DND-41 (cell line): Measurements from ENCODE around the gene DLG1.
A peak's percentile ranks its signal among the peaks of the same experiment; 100 is the strongest.

Experiments used
- ATAC-seq: fragments of 200-7000 bp; cut with Tn5 transposase; 3 replicates; pipeline ENCODE4 v1.9.1; 2021; ENCODE audit warnings: low read depth; ENCODE audit not compliant: insufficient read depth
- DNase-seq: peaks from one replicate; pipeline ENCODE4 v3.0.0-alpha.2; 2020
- H2AFZ ChIP-seq: 2 replicates; pipeline ENCODE4 v1.6.0; 2012; ENCODE audit warnings: low read depth, low read length
- H3K27ac ChIP-seq: 2 replicates; pipeline ENCODE4 v1.5.1; 2012; ENCODE audit warnings: low read length, inconsistent platforms
- H3K27me3 ChIP-seq: fragments of 200-600 bp; sonication (generic); 2 replicates; pipeline ENCODE4 v1.6.0; 2012; ENCODE audit warnings: low read length, mild to moderate bottlenecking, inconsistent platforms; ENCODE audit not compliant: insufficient read depth, poor library complexity
- H3K36me3 ChIP-seq: 2 replicates; pipeline ENCODE4 v1.5.1; 2012; ENCODE audit warnings: low read length, inconsistent platforms; ENCODE audit not compliant: insufficient read depth
- H3K4me1 ChIP-seq: 2 replicates; pipeline ENCODE4 v1.5.1; 2012; ENCODE audit warnings: mild to moderate bottlenecking, low read length; ENCODE audit not compliant: insufficient read depth
- H3K4me2 ChIP-seq: 2 replicates; pipeline ENCODE4 v1.6.0; 2012; ENCODE audit warnings: mild to moderate bottlenecking, moderate library complexity, low read length, inconsistent platforms; ENCODE audit not compliant: insufficient read depth
- H3K4me3 ChIP-seq, 2 experiments: fragments of 200-600 bp in 1 of 2; shearing (Covaris generic) in 1 of 2; 2 replicates each; pipeline ENCODE4 v1.5.1; 2012 to 2016; ENCODE audit warnings: inconsistent platforms in 2 of 2, low read length in 2 of 2, mild to moderate bottlenecking in 2 of 2, low read depth in 1 of 2, moderate library complexity in 1 of 2
- H3K79me2 ChIP-seq: 2 replicates; pipeline ENCODE4 v1.6.0; 2012; ENCODE audit warnings: low read length, inconsistent platforms; ENCODE audit not compliant: insufficient read depth
- H3K9ac ChIP-seq: 2 replicates; pipeline ENCODE4 v1.6.0; 2012; ENCODE audit warnings: low read depth, mild to moderate bottlenecking, inconsistent platforms, low read length, moderate library complexity
- H3K9me3 ChIP-seq: 2 replicates; pipeline ENCODE4 v1.5.1; 2012; ENCODE audit warnings: low read length, moderate library complexity, mild to moderate bottlenecking, inconsistent platforms; ENCODE audit not compliant: insufficient read depth, severe bottlenecking
- H4K20me1 ChIP-seq: 2 replicates; pipeline ENCODE4 v1.6.0; 2012; ENCODE audit warnings: low read length; ENCODE audit not compliant: insufficient read depth
- CTCF ChIP-seq: IDR thresholded peaks from 2 replicates; pipeline ENCODE4 v1.5.1; 2012; ENCODE audit warnings: borderline replicate concordance, low read length, moderate library complexity, mild to moderate bottlenecking; ENCODE audit not compliant: poor library complexity, severe bottlenecking; ENCODE audit errors: extremely low read depth
- EZH2 ChIP-seq: IDR thresholded peaks from 3 replicates; pipeline ENCODE4 v1.6.1; 2012; ENCODE audit warnings: borderline replicate concordance, low read depth, mild to moderate bottlenecking, moderate library complexity, low read length, inconsistent platforms; ENCODE audit not compliant: severe bottlenecking

The DLG1 gene

GRCh38 chr3:197257711-197258110 lies 40.7 kb downstream of the DLG1 start:
- ATAC-seq (no peak), DNase-seq (no peak)
- peaks cover 30% of the 10 kb centered on the region; the same call in 1 of the 2 replicates for H4K20me1 ChIP-seq
- no peak overlapping the region for H2AFZ ChIP-seq
- H3K27me3 ChIP-seq = no peaks in the 10 kb centered on the region
- no peaks in the 10 kb centered on the region for H3K4me1 ChIP-seq
- no peak overlapping the region for H3K4me3 ChIP-seq
- peaks cover 88% of the 10 kb centered on the region for H3K79me2 ChIP-seq
- no peak overlapping the region for H3K9ac ChIP-seq
- peaks cover 2% of the 10 kb centered on the region; the same call in 1 of the 2 replicates for H3K36me3 ChIP-seq
- no peak for TF ChIP-seq CTCF
- no peak overlapping the region for H3K27ac ChIP-seq
- H3K9me3 ChIP-seq = no peaks in the 10 kb centered on the region
- H3K4me2 ChIP-seq = no peak overlapping the region

GRCh38 chr3:197256836-197257444 lies 41.5 kb downstream of the DLG1 start:
- no peak overlapping the region for H3K4me2 ChIP-seq
- H3K4me1 ChIP-seq = no peaks in the 10 kb centered on the region
- H3K79me2 ChIP-seq = peaks cover 88% of the 10 kb centered on the region
- peaks cover 8% of the 10 kb centered on the region; the same call in 1 of the 2 replicates for H3K36me3 ChIP-seq
- H3K9ac ChIP-seq = no peak overlapping the region
- peak; percentile 49; the same call in 1 of the 3 replicates for ATAC-seq
- peak; percentile 36 for DNase-seq
- H4K20me1 ChIP-seq = peaks cover 26% of the 10 kb centered on the region; the same call in 1 of the 2 replicates
- TF ChIP-seq EZH2 = no peak
- TF ChIP-seq CTCF = peak; percentile 71
- H2AFZ ChIP-seq = no peak overlapping the region
- H3K9me3 ChIP-seq = no peaks in the 10 kb centered on the region
- H3K4me3 ChIP-seq = no peak overlapping the region
- no peak overlapping the region for H3K27ac ChIP-seq
- no peaks in the 10 kb centered on the region for H3K27me3 ChIP-seq

GRCh38 chr3:197256104-197256503 lies 42.3 kb downstream of the DLG1 start:
- no peak for DNase-seq
- H3K9me3 ChIP-seq = no peaks in the 10 kb centered on the region
- peaks cover 21% of the 10 kb centered on the region; the same call in 1 of the 2 replicates for H4K20me1 ChIP-seq

More at GRCh38 chr3:197256104-197256503, 42.3 kb downstream of the DLG1 start:
- Histone ChIP-seq H3K79me2 (peaks cover 92% of the 10 kb centered on the region), H3K4me3 (no peak overlapping the region), H3K4me1 (no peaks in the 10 kb centered on the region), H3K9ac (no peak overlapping the region), H3K36me3 (peaks cover 9% of the 10 kb centered on the region; the same call in 1 of the 2 replicates), H2AFZ (no peak overlapping the region), H3K27me3 (no peaks in the 10 kb centered on the region), H3K4me2 (no peak overlapping the region), H3K27ac (no peak overlapping the region)
- TF ChIP-seq CTCF (no peak), EZH2 (no peak)
- no peak for ATAC-seq
